ENCODE measurements around the gene TPK1. TPM values are rescaled to one million over a fixed set of nuclear protein-coding genes. Genes with fewer than 3 reads are reported as not detected.

The TPK1 gene
- total RNA-seq, 2 donors from 2014 or later, result 4.5 to 5.1 TPM

DNA sequence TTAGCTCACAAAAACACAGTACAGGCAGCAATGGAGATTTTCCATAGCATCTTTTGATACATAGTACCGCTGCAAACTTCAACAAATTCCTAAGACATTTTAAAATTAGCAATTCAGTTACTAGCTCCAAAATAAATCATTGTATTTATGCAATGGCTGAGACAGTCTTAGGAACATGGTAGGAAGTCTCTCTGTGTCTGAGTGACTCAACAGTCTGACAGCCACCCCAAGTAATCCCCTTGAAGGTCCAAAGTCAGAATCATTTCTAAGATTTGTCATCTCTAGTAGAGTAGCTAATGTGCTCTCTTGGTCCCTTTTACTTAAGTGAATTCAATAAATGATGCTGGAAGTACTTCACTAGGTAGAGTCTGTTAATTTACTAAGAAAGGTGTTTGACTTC, 338.6 kb downstream of the TPK1 start:
- no peaks in the 10 kb centered on the region for H3K9me3 ChIP-seq
- H3K27me3 ChIP-seq (replicated peaks; ENCODE audit: insufficient read depth), result no peaks in the 10 kb centered on the region
- H3K27ac ChIP-seq, result no peak overlapping the region
- WGBS, result 83% methylated on average over 1 of the region's 1 CpG
- no peak for TF ChIP-seq POLR2A (IDR thresholded peaks at IDR 0.05)
- TF ChIP-seq, protein P1, sequence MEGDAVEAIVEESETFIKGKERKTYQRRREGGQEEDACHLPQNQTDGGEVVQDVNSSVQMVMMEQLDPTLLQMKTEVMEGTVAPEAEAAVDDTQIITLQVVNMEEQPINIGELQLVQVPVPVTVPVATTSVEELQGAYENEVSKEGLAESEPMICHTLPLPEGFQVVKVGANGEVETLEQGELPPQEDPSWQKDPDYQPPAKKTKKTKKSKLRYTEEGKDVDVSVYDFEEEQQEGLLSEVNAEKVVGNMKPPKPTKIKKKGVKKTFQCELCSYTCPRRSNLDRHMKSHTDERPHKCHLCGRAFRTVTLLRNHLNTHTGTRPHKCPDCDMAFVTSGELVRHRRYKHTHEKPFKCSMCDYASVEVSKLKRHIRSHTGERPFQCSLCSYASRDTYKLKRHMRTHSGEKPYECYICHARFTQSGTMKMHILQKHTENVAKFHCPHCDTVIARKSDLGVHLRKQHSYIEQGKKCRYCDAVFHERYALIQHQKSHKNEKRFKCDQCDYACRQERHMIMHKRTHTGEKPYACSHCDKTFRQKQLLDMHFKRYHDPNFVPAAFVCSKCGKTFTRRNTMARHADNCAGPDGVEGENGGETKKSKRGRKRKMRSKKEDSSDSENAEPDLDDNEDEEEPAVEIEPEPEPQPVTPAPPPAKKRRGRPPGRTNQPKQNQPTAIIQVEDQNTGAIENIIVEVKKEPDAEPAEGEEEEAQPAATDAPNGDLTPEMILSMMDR (IDR thresholded peaks at IDR 0.05), result no peak
- no peak for TF ChIP-seq POLR2AphosphoS5 (IDR thresholded peaks at IDR 0.05)
- no peaks in the 10 kb centered on the region for H3K4me1 ChIP-seq (replicated peaks)
- DNase-seq (ENCODE audit: low spot score), result no peak
- intact Hi-C loops (cut with DNase I), result no loop called here
- H3K36me3 ChIP-seq, result no peaks in the 10 kb centered on the region
- no peak overlapping the region for H3K4me3 ChIP-seq

DNA sequence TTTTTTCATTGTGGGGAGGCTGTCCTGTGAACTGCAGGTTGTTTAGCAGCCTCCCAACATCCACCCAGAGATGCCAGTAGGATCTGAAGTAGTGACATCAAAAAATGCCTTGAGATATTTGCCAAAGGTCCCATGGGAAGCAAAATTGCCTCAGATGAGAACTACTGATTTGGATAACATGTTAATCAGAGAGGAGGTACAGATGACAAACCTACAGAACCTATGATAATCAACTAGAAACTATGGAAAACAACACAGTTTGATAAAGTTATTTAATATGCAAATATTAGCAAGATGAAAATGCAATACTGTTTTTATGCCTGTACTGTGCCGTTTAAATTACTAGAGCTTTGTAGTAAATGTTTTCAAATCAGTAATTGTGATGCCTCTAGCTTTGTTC, 341.5 kb downstream of the TPK1 start:
- no peaks in the 10 kb centered on the region for H3K9me3 ChIP-seq
- intact Hi-C loops (cut with DNase I), result no loop called here
- no peak overlapping the region for H3K4me3 ChIP-seq
- H3K27ac ChIP-seq, result no peak overlapping the region
- TF ChIP-seq, protein P1 (IDR thresholded peaks at IDR 0.05), result no peak
- no peak for TF ChIP-seq POLR2AphosphoS5 (IDR thresholded peaks at IDR 0.05)
- no peak for TF ChIP-seq POLR2A (IDR thresholded peaks at IDR 0.05)
- no peaks in the 10 kb centered on the region for H3K36me3 ChIP-seq
- 100% methylated on average over 1 of the region's 1 CpG for WGBS
- no peaks in the 10 kb centered on the region for H3K4me1 ChIP-seq (replicated peaks)
- H3K27me3 ChIP-seq (replicated peaks; ENCODE audit: insufficient read depth), result no peaks in the 10 kb centered on the region
- DNase-seq (ENCODE audit: low spot score), result no peak

GRCh38 chr7:144489504-144489903, 346.3 kb downstream of the TPK1 start:
- H3K4me1 ChIP-seq (replicated peaks), result no peaks in the 10 kb centered on the region
- no peak overlapping the region for H3K4me3 ChIP-seq
- no peaks in the 10 kb centered on the region for H3K36me3 ChIP-seq
- TF ChIP-seq POLR2A (IDR thresholded peaks at IDR 0.05) (no peak), POLR2AphosphoS5 (IDR thresholded peaks at IDR 0.05) (no peak)
- TF ChIP-seq, protein P1 (IDR thresholded peaks at IDR 0.05), result no peak
- DNase-seq (ENCODE audit: low spot score), result no peak
- H3K9me3 ChIP-seq, result no peaks in the 10 kb centered on the region
- no peak overlapping the region for H3K27ac ChIP-seq
- H3K27me3 ChIP-seq (replicated peaks; ENCODE audit: insufficient read depth), result no peaks in the 10 kb centered on the region
- intact Hi-C loops (cut with DNase I), result no loop called here
- WGBS, result 64% methylated on average over 4 of the region's 4 CpGs

DNA sequence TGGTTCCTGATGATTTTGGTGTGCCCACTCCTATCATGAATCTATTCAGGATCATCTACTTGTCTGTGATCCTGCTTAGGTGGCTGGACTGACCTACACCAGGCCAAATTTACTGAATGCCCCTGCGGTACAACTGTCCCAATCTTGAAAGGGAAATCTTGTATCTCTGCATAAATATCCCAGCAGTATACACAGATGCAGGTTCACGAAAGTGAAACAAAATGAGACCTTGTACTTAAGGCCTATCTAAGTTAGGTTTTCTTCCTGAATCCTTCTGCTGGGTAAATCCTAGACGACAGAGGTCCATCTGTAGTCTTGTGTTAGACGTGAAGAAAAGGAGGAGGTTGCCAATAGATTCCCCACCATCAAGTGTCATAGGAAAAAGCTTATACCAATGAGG, 346.9 kb downstream of the TPK1 start:
- no peak for DNase-seq (ENCODE audit: low spot score)
- H3K9me3 ChIP-seq, result no peaks in the 10 kb centered on the region
- no peaks in the 10 kb centered on the region for H3K27me3 ChIP-seq (replicated peaks; ENCODE audit: insufficient read depth)
- no peaks in the 10 kb centered on the region for H3K4me1 ChIP-seq (replicated peaks)
- H3K27ac ChIP-seq, result no peak overlapping the region
- 92% methylated on average over 4 of the region's 4 CpGs for WGBS
- no peak overlapping the region for H3K4me3 ChIP-seq
- intact Hi-C loops (cut with DNase I), result no loop called here
- no peaks in the 10 kb centered on the region for H3K36me3 ChIP-seq
- TF ChIP-seq, protein P1 (IDR thresholded peaks at IDR 0.05), result no peak
- no peak for TF ChIP-seq POLR2AphosphoS5 (IDR thresholded peaks at IDR 0.05)

GRCh38 chr7:144487901-144488300, 348.0 kb downstream of the TPK1 start:
- WGBS, result 36% methylated on average over 3 of the region's 3 CpGs
- Histone ChIP-seq H3K9me3 (no peaks in the 10 kb centered on the region), H3K36me3 (no peaks in the 10 kb centered on the region), H3K27me3 (replicated peaks; ENCODE audit: insufficient read depth) (no peaks in the 10 kb centered on the region), H3K4me1 (replicated peaks) (no peaks in the 10 kb centered on the region), H3K4me3 (no peak overlapping the region), H3K27ac (no peak overlapping the region)
- no peak for DNase-seq (ENCODE audit: low spot score)
- intact Hi-C loops (cut with DNase I), result no loop called here
- TF ChIP-seq, protein P1 (IDR thresholded peaks at IDR 0.05), result no peak
- TF ChIP-seq POLR2AphosphoS5 (IDR thresholded peaks at IDR 0.05) (no peak), POLR2A (IDR thresholded peaks at IDR 0.05) (no peak)
